Ishikawa (cell line): ENCODE data around the gene GAB2.

Experiments used
- EP300 ChIP-seq: IDR thresholded peaks from 2 replicates; pipeline ENCODE4 v1.6.1; 2012; ENCODE audit warnings: borderline replicate concordance
- FOXM1 ChIP-seq: IDR thresholded peaks from 2 replicates; pipeline ENCODE4 v1.6.1; 2012; ENCODE audit warnings: low read depth, borderline replicate concordance
- MAX ChIP-seq: IDR thresholded peaks from 2 replicates; pipeline ENCODE4 v1.6.1; 2012
- ZBTB7A ChIP-seq: IDR thresholded peaks from 2 replicates; pipeline ENCODE4 v1.6.1; 2012; ENCODE audit warnings: low read depth

- TF ChIP-seq MAX: no peak
- TF ChIP-seq ZBTB7A: no peak
- TF ChIP-seq FOXM1: no peak
- no peak for TF ChIP-seq EP300
These were observed 220.9 kb downstream of the GAB2 start for GRCh38 chr11:78196661-78197091.
